IMR-90 (cell line): Measurements from ENCODE around the gene LONP1. TPM values are rescaled to one million over a fixed set of nuclear protein-coding genes. Genes with fewer than 3 reads are reported as not detected.

Experiments
- ATAC-seq: fragments of 200-7000 bp; cut with Tn5 transposase; 2 replicates; pipeline ENCODE4 v1.9.1; 2020; ENCODE audit warnings: low read depth, mild to moderate bottlenecking, moderate library complexity
- BruUV-seq: library from RNA; stranded (reverse); fragments of 400-500 nt; replicated peaks from 2 replicates; lab custom pipeline; 2021; lab: Mats Ljungman, UMichigan
- CTCF ChIA-PET: fragments of 300-600 bp; formaldehyde crosslinking; extraction: SDS; loops from one replicate; lab custom pipeline; 2021; ENCODE audit warnings: antibody characterized with exemption; lab: Yijun Ruan, JAX
- POLR2A ChIA-PET: fragments of 300-600 bp; sonication (Branson Sonifier 250); formaldehyde crosslinking; loops from one replicate; lab custom pipeline; 2022; ENCODE audit warnings: antibody characterized with exemption; ENCODE audit not compliant: unreplicated experiment; lab: Charles Lee
- DNase-seq: peaks from one replicate; pipeline ENCODE4 v3.0.0; 2013
- H2AFZ ChIP-seq: replicated peaks from 2 replicates; pipeline ENCODE3; 2013; ENCODE audit warnings: low read length, mild to moderate bottlenecking; ENCODE audit not compliant: poor library complexity
- H2AK5ac ChIP-seq: 2 replicates; pipeline ENCODE4 v1.6.1; 2013; ENCODE audit warnings: low read depth, low read length, inconsistent platforms
- H2AK9ac ChIP-seq: replicated peaks from 2 replicates; pipeline ENCODE3; 2013; ENCODE audit warnings: mild to moderate bottlenecking, low read depth, low read length, moderate library complexity; ENCODE audit not compliant: poor library complexity
- H2BK120ac ChIP-seq: 2 replicates; pipeline ENCODE4 v1.6.1; 2013; ENCODE audit warnings: low read depth, low read length, inconsistent platforms
- H2BK15ac ChIP-seq: 3 replicates; pipeline ENCODE4 v1.6.1; 2013; ENCODE audit warnings: low read depth, low read length, inconsistent platforms
- H2BK20ac ChIP-seq: 2 replicates; pipeline ENCODE4 v1.6.1; 2013; ENCODE audit warnings: low read depth, mild to moderate bottlenecking, inconsistent platforms, low read length, moderate library complexity
- H2BK5ac ChIP-seq: 2 replicates; pipeline ENCODE4 v1.6.1; 2013; ENCODE audit warnings: mild to moderate bottlenecking, low read depth, low read length, inconsistent platforms; ENCODE audit not compliant: poor library complexity, severe bottlenecking
- H3K14ac ChIP-seq: replicated peaks from 2 replicates; pipeline ENCODE4 v1.6.1; 2013; ENCODE audit warnings: low read depth, low read length, inconsistent platforms
- H3K18ac ChIP-seq: 2 replicates; pipeline ENCODE4 v1.6.1; 2013; ENCODE audit warnings: low read depth, low read length, control low read depth
- H3K23ac ChIP-seq: 2 replicates; pipeline ENCODE4 v1.6.1; 2013; ENCODE audit warnings: low read depth, low read length, inconsistent platforms
- H3K27ac ChIP-seq: 2 replicates; pipeline ENCODE4 v1.5.1; 2013; ENCODE audit warnings: mild to moderate bottlenecking, control low read depth, low read length; ENCODE audit not compliant: insufficient read depth
- H3K27me3 ChIP-seq: 2 replicates; pipeline ENCODE4 v1.6.1; 2013; ENCODE audit warnings: low read length; ENCODE audit not compliant: control insufficient read depth, insufficient read depth
- H3K36me3 ChIP-seq: 2 replicates; pipeline ENCODE4 v1.6.1; 2013; ENCODE audit warnings: low read length, mixed read lengths; ENCODE audit not compliant: control insufficient read depth, insufficient read depth
- H3K4ac ChIP-seq: 2 replicates; pipeline ENCODE4 v1.6.1; 2013; ENCODE audit warnings: low read depth, low read length, inconsistent platforms
- H3K4me1 ChIP-seq: 2 replicates; pipeline ENCODE4 v1.6.1; 2013; ENCODE audit warnings: low read length, mixed read lengths; ENCODE audit not compliant: control insufficient read depth, insufficient read depth
- H3K4me2 ChIP-seq: 2 replicates; pipeline ENCODE4 v1.6.1; 2013; ENCODE audit warnings: low read depth, mild to moderate bottlenecking, control low read depth, low read length, moderate library complexity
- H3K4me3 ChIP-seq: 2 replicates; pipeline ENCODE4 v1.5.1; 2013; ENCODE audit warnings: low read depth, mild to moderate bottlenecking, control low read depth, low read length, moderate library complexity; ENCODE audit not compliant: insufficient read depth
- H3K56ac ChIP-seq: 2 replicates; pipeline ENCODE4 v1.6.1; 2013; ENCODE audit warnings: low read length, inconsistent platforms; ENCODE audit not compliant: insufficient read depth; ENCODE audit errors: extremely low read depth
- H3K79me1 ChIP-seq, 2 experiments: 2 replicates each; pipeline ENCODE4 v1.6.1; 2013; ENCODE audit warnings: low read length in 2 of 2, inconsistent platforms in 1 of 2, low read depth in 1 of 2
- H3K9ac ChIP-seq: 2 replicates; pipeline ENCODE4 v1.6.1; 2013; ENCODE audit warnings: low read depth, low read length, control low read depth
- H3K9me1 ChIP-seq: 2 replicates; pipeline ENCODE4 v1.6.1; 2013; ENCODE audit warnings: low read length, inconsistent platforms; ENCODE audit not compliant: insufficient read depth
- H3K9me3 ChIP-seq: 2 replicates; pipeline ENCODE4 v1.6.1; 2013; ENCODE audit warnings: low read length; ENCODE audit not compliant: control insufficient read depth, insufficient read depth
- H4K20me1 ChIP-seq: 2 replicates; pipeline ENCODE4 v1.6.1; 2013; ENCODE audit warnings: low read length, inconsistent platforms; ENCODE audit not compliant: insufficient read depth
- H4K5ac ChIP-seq: 2 replicates; pipeline ENCODE4 v1.6.1; 2013; ENCODE audit warnings: mild to moderate bottlenecking, low read depth, low read length, control low read depth
- H4K8ac ChIP-seq, 2 experiments: 2 replicates each; pipeline ENCODE4 v1.6.1; 2013; ENCODE audit warnings: low read depth in 2 of 2, low read length in 2 of 2, control low read depth in 1 of 2, inconsistent platforms in 1 of 2
- H4K91ac ChIP-seq: 2 replicates; pipeline ENCODE4 v1.6.1; 2013; ENCODE audit warnings: low read depth, low read length, inconsistent platforms; ENCODE audit not compliant: insufficient read depth
- POLR2A ChIP-seq: IDR thresholded peaks from 2 replicates; pipeline ENCODE4 v1.6.1; 2012; ENCODE audit warnings: mild to moderate bottlenecking, low read depth, low read length
- SMC3 ChIP-seq: fragments of 150-350 bp; IDR thresholded peaks from 2 replicates; pipeline ENCODE4 v1.6.1; 2016; ENCODE audit warnings: low read depth, mild to moderate bottlenecking, antibody characterized with exemption, low read length, moderate library complexity
- WGBS, 2 experiments: methylation state at CpG; one replicate each; pipeline versions ENCODE4 v1.1.5 to v1.1.7; 2013; ENCODE audit warnings: missing lambda C conversion rate in 2 of 2; ENCODE audit not compliant: insufficient read length in 1 of 2; ENCODE audit errors: extremely low coverage in 2 of 2; 5-methylcytosine and 5-hydroxymethylcytosine counted together
- dilution Hi-C: fragments of 300-500 bp; cut with HindIII; formaldehyde crosslinking; loops from one replicate; pipeline ENCODE4 v1.14.3; 2018; ENCODE audit warnings: low sequenced_read_pairs; ENCODE audit not compliant: unreplicated experiment
- in situ Hi-C: fragments of 300-500 bp; cut with MboI; formaldehyde crosslinking; loops from 3 replicates; pipeline ENCODE4 v1.14.3; 2019; ENCODE audit warnings: low sequenced_read_pairs, inconsistent platforms, mixed read lengths
- intact Hi-C: fragments of 100-400 bp; cut with micrococcal nuclease; formaldehyde crosslinking; loops from 2 replicates; pipeline ENCODE4 v1.10.0; 2022
- polyA plus RNA-seq, 3 experiments: library from polyadenylated mRNA; depleted of rRNA; stranded (reverse); fragments of >200 nt; gene quantifications; 2 replicates each; pipeline ENCODE4 v1.2.3, GENCODE V29; 2012; ENCODE audit warnings: low replicate concordance in 1 of 3
- total RNA-seq: library from RNA; depleted of rRNA; stranded (reverse); fragments of >200 nt; gene quantifications from 2 replicates; pipeline ENCODE4 v1.2.3, GENCODE V29; 2012

The LONP1 gene
- total and polyA plus RNA-seq, 2 of the 4 experiments (the other 2 are of a cell fraction), result 64.2 to 93.2 TPM

- no peak overlapping the region for H3K23ac ChIP-seq
- peaks cover 8 to 70% of the 10 kb centered on the region in 2 experiments; a peak in 3 of 4 replicates for H3K79me1 ChIP-seq
- WGBS, 2 experiments, result 82% methylated on average over 13 of the region's 25 CpGs; no CpG with 5 or more reads in 1 of the 2 experiments
- DNase-seq, result no peak
- peak overlapping the region; percentile 70 for H2AK9ac ChIP-seq
- POLR2A ChIA-PET, result no interaction called here
- peaks cover 4% of the 10 kb centered on the region; the same call in 1 of the 2 replicates for H3K9me1 ChIP-seq
- dilution Hi-C loops (no loop called here), in situ Hi-C loops (no loop called here), intact Hi-C loops (no loop called here)
- no peak overlapping the region for H3K4me3 ChIP-seq
- no peak overlapping the region for H4K91ac ChIP-seq
- H2BK5ac ChIP-seq, result no peak overlapping the region
- H3K36me3 ChIP-seq, result peaks cover 73% of the 10 kb centered on the region
- no peak overlapping the region for H4K8ac ChIP-seq
- no peaks in the 10 kb centered on the region for H3K27me3 ChIP-seq
- CTCF ChIA-PET, result no interaction called here
- no peak overlapping the region for H2AK5ac ChIP-seq
- no peak for TF ChIP-seq SMC3
- TF ChIP-seq POLR2A, result peak; percentile 9; the same call in 1 of the 2 replicates
- H3K4me1 ChIP-seq, result no peaks in the 10 kb centered on the region; the same call in 1 of the 2 replicates
- H3K4me2 ChIP-seq, result no peak overlapping the region
- no peak overlapping the region for H3K4ac ChIP-seq
- H4K5ac ChIP-seq, result no peak overlapping the region
- no peaks in the 10 kb centered on the region for H3K9me3 ChIP-seq
- H3K14ac ChIP-seq, result no peak overlapping the region
- ATAC-seq, result no peak
- no peak overlapping the region for H2BK20ac ChIP-seq
- peak overlapping the region; percentile 23 for H2AFZ ChIP-seq
- H3K56ac ChIP-seq, result no peak overlapping the region
- no peak overlapping the region for H3K9ac ChIP-seq
- peaks cover 64% of the 10 kb centered on the region for H4K20me1 ChIP-seq
- no peak overlapping the region for H2BK120ac ChIP-seq
- no peak overlapping the region for H3K27ac ChIP-seq
- no TSS peak for BruUV-seq
- H2BK15ac ChIP-seq, result no peak overlapping the region
- H3K18ac ChIP-seq, result no peak overlapping the region
These were observed 22.7 kb downstream of the LONP1 start for GRCh38 chr19:5697022-5697889.
